Ovary (tissue), 9 donors: Measurements from ENCODE around the gene ETS1. TPM values are rescaled to one million over a fixed set of nuclear protein-coding genes. Genes with fewer than 3 reads are reported as not detected.

ENCODE experiments used
- DNase-seq, 5 donors: peaks; one replicate each; pipeline ENCODE4 v3.0.0-alpha.2; 2019 to 2020
- H3K27ac ChIP-seq, 2 donors: fragments of 200-600 bp; one replicate each; pipeline versions ENCODE4 v1.5.1 to v1.8.0; 2019 to 2022
- H3K27me3 ChIP-seq: fragments of 200-600 bp; one replicate; pipeline ENCODE4 v1.8.0; 2022
- H3K36me3 ChIP-seq: fragments of 200-600 bp; sonication (generic); one replicate; pipeline ENCODE4 v1.5.1; 2019
- H3K4me1 ChIP-seq: one replicate; pipeline ENCODE4 v1.8.1; 2013; ENCODE audit warnings: mild to moderate bottlenecking, moderate library complexity; ENCODE audit not compliant: insufficient read depth
- H3K4me3 ChIP-seq: fragments of 200-600 bp; sonication (generic); one replicate; pipeline ENCODE4 v1.5.1; 2017
- H3K9me3 ChIP-seq, 2 donors: fragments of 200-600 bp in 1 of 2; sonication (generic) in 1 of 2; one replicate each; pipeline versions ENCODE4 v1.5.1 to v1.8.1; 2013 to 2019; ENCODE audit warnings: mild to moderate bottlenecking in 1 of 2, moderate library complexity in 1 of 2
- EP300 ChIP-seq: sonication (generic); formaldehyde crosslinking; IDR thresholded peaks from one replicate; pipeline ENCODE4 v1.6.1; 2017; ENCODE audit warnings: antibody characterized with exemption
- POLR2A ChIP-seq: fragments of 450-650 bp; IDR thresholded peaks from one replicate; pipeline ENCODE4 v1.6.1; 2017; ENCODE audit warnings: antibody characterized with exemption, mild to moderate bottlenecking, moderate library complexity
- WGBS, 3 donors: extraction: QIAGEN DNeasy Blood & Tissue Kit in 1 of 3; methylation state at CpG; one replicate each; pipeline versions ENCODE4 v1.1.5 to v1.1.7; 2013 to 2017; 5-methylcytosine and 5-hydroxymethylcytosine counted together
- intact Hi-C, 4 donors: fragments of 100-400 bp; cut with DNase I; formaldehyde crosslinking; loops; one replicate each; pipeline versions ENCODE4 v1.11.0 to v1.15.1; 2022 to 2023
- polyA plus RNA-seq, 2 donors: library from polyadenylated mRNA; stranded (reverse); fragments of 200-250 nt in 1 of 2; fragments of 350-450 nt in 1 of 2; fragmentation: Illumina TruSeq in 1 of 2; extraction: RNeasy Lipid Tissue Mini Kit (QIAGEN cat#74804) in 1 of 2; gene quantifications; one replicate each; pipeline ENCODE4 v1.2.3, GENCODE V29; 2013 to 2014
- total RNA-seq, 7 donors: library from RNA; depleted of rRNA in 2 of 7; stranded (reverse); fragments of >200 nt in 2 of 7; fragmentation: NEBNext Ultra II Directional in 3 of 7; extraction: Animal tissue kit (Norgen Biotek cat#: 25700) in 3 of 7; gene quantifications; one replicate each; pipeline versions ENCODE4 v1.1.0 to v1.2.4, GENCODE V29; 2016 to 2023
- TF ChIP-seq, protein P1 (sequence below), 3 donors: fragments of 450-650 bp in 2 of 3; fragments of 200-600 bp in 1 of 3; IDR thresholded peaks; one replicate each; pipeline versions ENCODE4 v1.5.1 to v1.8.0; 2016 to 2022; ENCODE audit warnings: antibody characterized with exemption in 3 of 3, mild to moderate bottlenecking in 1 of 3
- donor health status: DM: no; HTN: no; CAD: no; lungs with moderate emphysema.
- donor health status: DM: no; HTN: no; CAD: no.
- donor health status: Bipolar disorder and iron deficiency.
- donor health status: DM: yes; HTN: yes; CAD: no.
- donor health status: DM: no; HTN: no; CAD: no.
- donor health status: DM: yes; HTN: yes; CAD: no.

The ETS1 gene
- total and polyA plus RNA-seq, 9 donors = 24.4 to 68.0 (median 40.4) TPM

DNA sequence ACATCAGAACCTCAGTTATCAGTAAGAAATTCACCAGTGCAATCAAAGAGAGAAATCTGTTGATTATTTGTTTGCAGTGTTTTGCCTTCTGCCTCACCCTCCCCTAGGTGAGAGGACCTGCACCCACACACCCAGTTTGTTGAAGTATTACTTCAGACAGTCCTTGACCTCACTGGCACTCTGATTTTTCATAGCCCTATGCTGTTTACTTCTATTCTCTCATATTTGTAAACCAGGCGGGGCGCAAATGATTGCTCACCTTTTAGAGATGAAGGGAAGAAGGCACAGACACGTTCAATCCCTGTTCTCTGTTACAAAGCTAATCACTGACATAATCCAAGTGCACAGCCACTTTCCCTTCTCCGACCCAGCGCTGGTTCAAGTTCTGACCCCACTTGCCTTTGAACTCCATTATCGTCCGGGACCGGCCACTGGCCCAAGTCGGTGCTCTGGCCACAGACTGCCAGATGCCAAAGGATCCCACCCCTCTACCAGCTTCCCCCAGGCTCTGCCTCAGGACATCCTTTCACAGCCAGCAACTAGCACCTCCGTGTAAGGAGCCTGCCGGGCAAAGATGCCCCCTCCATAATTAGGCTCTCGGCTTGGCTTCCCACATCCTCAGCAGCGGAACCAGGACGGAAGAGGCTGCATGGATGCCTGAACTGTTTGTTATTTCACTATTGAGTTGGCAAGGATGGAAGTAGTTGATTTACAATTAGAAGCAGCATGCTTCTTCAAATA lies 1.7 kb downstream of the ETS1 start:
- Histone ChIP-seq H3K27ac (no peak overlapping the region), H3K9me3 (no peaks in the 10 kb centered on the region), H3K36me3 (no peaks in the 10 kb centered on the region), H3K27me3 (no peaks in the 10 kb centered on the region), H3K4me3 (no peak overlapping the region), H3K4me1 (peaks cover 4% of the 10 kb centered on the region)
- no peak for DNase-seq
- TF ChIP-seq EP300 (no peak), POLR2A (no peak)
- TF ChIP-seq, protein P1, sequence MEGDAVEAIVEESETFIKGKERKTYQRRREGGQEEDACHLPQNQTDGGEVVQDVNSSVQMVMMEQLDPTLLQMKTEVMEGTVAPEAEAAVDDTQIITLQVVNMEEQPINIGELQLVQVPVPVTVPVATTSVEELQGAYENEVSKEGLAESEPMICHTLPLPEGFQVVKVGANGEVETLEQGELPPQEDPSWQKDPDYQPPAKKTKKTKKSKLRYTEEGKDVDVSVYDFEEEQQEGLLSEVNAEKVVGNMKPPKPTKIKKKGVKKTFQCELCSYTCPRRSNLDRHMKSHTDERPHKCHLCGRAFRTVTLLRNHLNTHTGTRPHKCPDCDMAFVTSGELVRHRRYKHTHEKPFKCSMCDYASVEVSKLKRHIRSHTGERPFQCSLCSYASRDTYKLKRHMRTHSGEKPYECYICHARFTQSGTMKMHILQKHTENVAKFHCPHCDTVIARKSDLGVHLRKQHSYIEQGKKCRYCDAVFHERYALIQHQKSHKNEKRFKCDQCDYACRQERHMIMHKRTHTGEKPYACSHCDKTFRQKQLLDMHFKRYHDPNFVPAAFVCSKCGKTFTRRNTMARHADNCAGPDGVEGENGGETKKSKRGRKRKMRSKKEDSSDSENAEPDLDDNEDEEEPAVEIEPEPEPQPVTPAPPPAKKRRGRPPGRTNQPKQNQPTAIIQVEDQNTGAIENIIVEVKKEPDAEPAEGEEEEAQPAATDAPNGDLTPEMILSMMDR (IDR thresholded peaks at IDR 0.05) = no peak
- WGBS, 3 donors = 81 to 90% (median 81%) methylated on average over 14 of the region's 14 CpGs
- intact Hi-C loops = no loop called here

DNA sequence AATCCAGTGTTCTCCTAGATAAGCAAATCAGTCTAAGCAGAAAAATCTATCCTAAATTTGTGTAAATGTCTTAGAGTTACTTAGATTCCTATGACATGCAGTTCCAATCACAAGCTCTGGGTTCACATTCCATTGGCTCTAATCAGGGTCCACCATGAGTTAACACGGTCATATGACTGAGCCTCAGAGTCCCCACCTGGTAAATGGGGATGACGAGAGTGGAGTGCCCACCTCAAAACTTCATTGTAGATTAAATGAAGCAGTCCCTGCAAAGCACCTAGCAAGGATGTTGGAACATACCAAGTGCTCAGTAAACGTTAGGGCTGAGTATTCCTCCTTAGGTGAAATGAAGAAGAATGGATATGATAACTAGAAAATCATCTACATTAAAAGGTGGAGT lies 3.1 kb downstream of the ETS1 start:
- no peak for TF ChIP-seq POLR2A
- no peak for TF ChIP-seq EP300
- TF ChIP-seq, protein P1 (IDR thresholded peaks at IDR 0.05) = no peak
- no peaks in the 10 kb centered on the region for H3K9me3 ChIP-seq
- no peak overlapping the region for H3K27ac ChIP-seq
- no peak overlapping the region for H3K4me3 ChIP-seq
- DNase-seq = no peak
- WGBS, 3 donors = 85 to 96% (median 87%) methylated on average over 3 of the region's 3 CpGs
- no peaks in the 10 kb centered on the region for H3K27me3 ChIP-seq
- no peaks in the 10 kb centered on the region for H3K36me3 ChIP-seq
- H3K4me1 ChIP-seq = peaks cover 4% of the 10 kb centered on the region
- intact Hi-C loops = no loop called here

DNA sequence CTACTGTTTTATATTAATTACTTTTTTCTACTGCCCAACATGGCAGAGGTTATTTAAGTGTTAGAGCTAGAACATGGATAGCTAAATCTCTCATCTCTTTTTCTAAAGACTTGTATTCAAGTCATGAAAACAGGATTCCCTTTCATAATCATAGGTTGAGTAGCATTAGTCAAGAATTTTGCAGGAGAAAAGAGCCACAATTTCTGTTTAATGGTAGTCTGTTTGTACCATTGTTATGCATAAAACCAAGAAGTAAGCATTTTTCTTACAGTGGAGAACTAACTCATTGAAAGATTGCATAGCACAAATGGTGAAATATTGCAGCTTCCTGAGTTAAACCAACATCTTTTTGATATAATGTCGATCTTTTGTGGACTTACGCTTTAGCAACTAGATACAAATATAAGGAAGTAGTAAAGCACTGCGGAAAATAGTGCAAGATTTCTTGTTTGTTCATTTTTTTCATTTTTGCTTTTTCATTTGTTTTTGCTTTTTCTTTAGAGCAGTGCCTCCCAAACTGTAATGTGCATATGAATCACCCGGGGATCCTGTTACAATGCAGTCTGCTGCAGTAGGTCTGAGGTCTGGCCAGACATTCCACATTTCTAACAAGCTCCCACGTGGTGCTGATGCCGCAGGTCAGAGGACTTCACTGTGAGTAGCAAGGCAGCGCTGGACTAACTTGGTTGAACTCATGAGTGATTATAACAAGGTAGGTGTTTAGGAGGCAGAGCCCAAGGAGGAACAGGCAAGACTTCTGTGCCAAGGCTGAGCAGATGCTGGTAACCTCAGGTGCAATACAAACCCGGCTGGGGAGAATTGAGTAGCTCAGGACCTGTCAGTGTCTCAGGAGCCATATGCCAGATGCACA lies 4.6 kb downstream of the ETS1 start:
- no peak overlapping the region for H3K27ac ChIP-seq
- H3K9me3 ChIP-seq = no peaks in the 10 kb centered on the region
- intact Hi-C loops = no loop called here
- H3K27me3 ChIP-seq = no peaks in the 10 kb centered on the region
- H3K4me3 ChIP-seq = no peak overlapping the region
- peaks cover 4% of the 10 kb centered on the region for H3K4me1 ChIP-seq
- TF ChIP-seq, protein P1 (IDR thresholded peaks at IDR 0.05) = no peak
- TF ChIP-seq POLR2A = no peak
- no peak for TF ChIP-seq EP300
- peak in 4 of 5 donors; percentile 34 to 58 (median 36) for DNase-seq
- WGBS, 3 donors = 8 to 17% (median 9%) methylated on average over 8 of the region's 8 CpGs
- H3K36me3 ChIP-seq = no peaks in the 10 kb centered on the region

DNA sequence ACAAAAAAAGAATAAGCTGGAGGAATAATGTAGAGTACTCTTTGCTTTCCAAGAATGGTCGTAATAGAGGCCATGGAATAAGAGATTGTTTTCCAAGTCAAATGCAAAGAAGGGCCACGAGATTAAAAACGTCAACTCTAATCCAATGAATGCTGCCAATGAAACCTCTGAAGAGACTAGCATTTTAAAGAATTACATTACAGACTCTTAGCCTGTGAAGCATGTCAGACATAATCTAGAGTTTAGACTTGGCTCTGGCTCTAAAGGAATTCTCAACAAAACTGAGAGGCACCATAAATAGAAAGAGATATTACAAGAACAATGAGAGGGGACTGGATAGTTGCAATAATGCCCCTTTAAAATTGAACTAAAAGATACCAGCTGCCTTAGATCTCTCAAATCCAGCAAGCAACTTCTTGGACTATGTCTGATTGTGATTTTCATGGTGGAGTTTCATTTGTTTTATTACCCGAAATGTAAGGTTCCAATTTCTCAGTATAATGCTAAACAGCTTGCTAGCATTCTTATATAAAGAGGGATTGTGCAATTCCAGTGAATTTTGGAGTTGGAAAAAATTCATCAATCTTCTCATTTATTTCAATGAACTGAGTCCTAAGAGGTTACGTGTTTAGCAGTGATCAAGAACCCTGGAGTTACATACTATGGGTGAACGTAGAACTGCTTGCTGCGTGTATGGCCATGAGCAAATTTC lies 5.6 kb downstream of the ETS1 start:
- Histone ChIP-seq H3K27me3 (no peaks in the 10 kb centered on the region), H3K27ac (no peak overlapping the region), H3K9me3 (no peaks in the 10 kb centered on the region), H3K4me3 (no peak overlapping the region), H3K4me1 (peaks cover 6% of the 10 kb centered on the region), H3K36me3 (no peaks in the 10 kb centered on the region)
- DNase-seq = no peak
- intact Hi-C loops = no loop called here
- WGBS, 3 donors = 71 to 76% (median 75%) methylated on average over 7 of the region's 7 CpGs
- TF ChIP-seq EP300 (no peak), POLR2A (no peak)
- TF ChIP-seq, protein P1 (IDR thresholded peaks at IDR 0.05) = no peak
